ENCODE measurements around the gene SPOCK3. TPM values are rescaled to one million over a fixed set of nuclear protein-coding genes. Genes with fewer than 3 reads are reported as not detected.
"Not testable (repeated sequence)": the region's sequence is repeated elsewhere in the genome, so short reads cannot be mapped to it uniquely, and the experiment has no call there.

Gene SPOCK3
- total RNA-seq, 2 donors from 2014 or later, result not detected

DNA sequence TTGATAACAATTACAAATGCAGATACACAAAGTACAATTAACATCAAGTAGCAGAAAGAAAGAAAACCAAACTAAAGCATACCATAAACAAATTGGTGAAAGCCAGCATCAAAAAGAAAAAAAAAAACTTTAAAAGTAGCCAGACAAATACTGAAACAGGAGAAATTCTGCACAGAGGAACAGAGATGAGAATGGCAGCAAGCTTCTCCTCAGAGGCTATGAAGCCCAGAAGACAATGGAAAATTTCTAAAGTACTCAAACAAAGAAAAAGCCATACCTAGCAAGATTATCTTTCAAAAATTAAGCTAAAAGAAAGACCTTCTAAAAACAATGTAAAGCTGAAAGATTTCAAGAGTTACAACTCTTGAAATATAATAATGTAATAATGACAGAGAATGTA lies 471.3 kb downstream of the SPOCK3 start:
- no peaks in the 10 kb centered on the region for H3K27me3 Mint-ChIP-seq
- no peaks in the 10 kb centered on the region for H3K4me1 Mint-ChIP-seq
- no peak overlapping the region for H3K27ac Mint-ChIP-seq
- no peak for DNase-seq
- peaks cover 2% of the 10 kb centered on the region for H3K9me3 ChIP-seq (ENCODE audit: control insufficient read depth, low read length, poor library complexity, severe bottlenecking)
- ATAC-seq, result no peak
- H3K36me3 Mint-ChIP-seq (ENCODE audit: low read depth), result no peaks in the 10 kb centered on the region
- no peak overlapping the region for H3K4me3 Mint-ChIP-seq

DNA sequence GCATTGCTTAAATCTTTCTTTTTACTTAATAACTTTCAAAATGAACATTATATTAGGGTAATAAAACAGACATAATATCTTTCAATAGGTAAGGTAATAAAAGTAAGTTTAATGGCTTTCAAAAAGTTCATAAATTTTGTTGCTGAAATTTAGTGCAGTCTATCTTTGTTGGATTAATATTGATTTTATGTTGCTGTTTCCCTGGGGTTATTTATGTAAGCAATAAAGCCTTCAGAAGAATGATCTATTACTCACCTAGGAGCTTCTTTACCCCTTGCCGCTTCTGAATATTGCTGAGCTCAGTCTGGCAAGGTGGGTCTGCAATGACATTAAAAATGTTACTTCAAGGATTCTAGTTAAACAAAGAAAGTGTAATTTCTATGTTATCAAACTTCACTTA lies 492.6 kb downstream of the SPOCK3 start:
- Mint-ChIP-seq H3K4me1 (no peaks in the 10 kb centered on the region), H3K36me3 (ENCODE audit: low read depth) (no peaks in the 10 kb centered on the region), H3K4me3 (no peak overlapping the region), H3K27me3 (no peaks in the 10 kb centered on the region), H3K27ac (no peak overlapping the region)
- DNase-seq (no peak), ATAC-seq (no peak)
- no peaks in the 10 kb centered on the region for H3K9me3 ChIP-seq (ENCODE audit: control insufficient read depth, low read length, poor library complexity, severe bottlenecking)

DNA sequence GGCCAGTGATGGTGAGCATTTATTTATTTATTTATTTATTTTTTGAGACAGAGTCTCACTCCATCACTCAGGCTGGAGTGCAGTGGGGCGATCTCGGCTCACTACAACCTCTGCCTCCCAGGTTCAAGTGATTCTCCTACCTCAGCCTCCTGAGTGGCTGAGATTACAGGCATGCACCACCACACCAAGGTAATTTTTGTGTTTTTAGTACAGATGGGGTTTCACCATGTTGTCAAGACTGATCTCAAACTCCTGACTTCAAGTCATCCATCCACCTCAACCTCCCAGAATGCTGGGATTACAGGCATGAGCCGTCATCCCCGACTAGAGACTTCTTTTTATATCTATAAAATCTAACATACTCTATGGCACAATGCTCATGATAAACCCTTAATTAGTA lies 495.1 kb downstream of the SPOCK3 start:
- not testable (repeated sequence) for H3K4me1 Mint-ChIP-seq; H3K36me3 Mint-ChIP-seq (ENCODE audit: low read depth); H3K27me3 Mint-ChIP-seq; DNase-seq; ATAC-seq; H3K4me3 Mint-ChIP-seq; H3K9me3 ChIP-seq (ENCODE audit: control insufficient read depth, low read length, poor library complexity, severe bottlenecking); H3K27ac Mint-ChIP-seq

DNA sequence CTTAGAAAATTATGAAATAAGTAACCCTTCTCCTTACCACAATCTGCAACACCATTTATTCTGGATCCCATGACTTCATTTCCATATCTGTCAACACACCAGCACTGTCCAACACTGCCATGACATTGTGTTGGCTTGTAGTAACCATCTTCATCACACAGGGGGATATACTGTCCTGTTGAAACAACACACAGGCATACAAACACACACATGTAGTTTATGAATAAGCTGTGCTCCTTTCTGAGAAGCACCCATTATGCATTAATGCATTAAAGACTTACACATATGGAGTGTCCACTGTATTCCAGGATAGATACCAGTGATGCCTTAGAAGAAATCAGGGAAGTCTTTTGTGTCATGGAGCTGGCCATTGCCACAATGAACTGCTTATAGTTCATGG lies 496.9 kb downstream of the SPOCK3 start:
- Mint-ChIP-seq H3K27ac (no peak overlapping the region), H3K4me1 (no peaks in the 10 kb centered on the region), H3K36me3 (ENCODE audit: low read depth) (no peaks in the 10 kb centered on the region), H3K4me3 (no peak overlapping the region), H3K27me3 (no peaks in the 10 kb centered on the region)
- ATAC-seq, result no peak
- no peak for DNase-seq
- no peaks in the 10 kb centered on the region for H3K9me3 ChIP-seq (ENCODE audit: control insufficient read depth, low read length, poor library complexity, severe bottlenecking)

DNA sequence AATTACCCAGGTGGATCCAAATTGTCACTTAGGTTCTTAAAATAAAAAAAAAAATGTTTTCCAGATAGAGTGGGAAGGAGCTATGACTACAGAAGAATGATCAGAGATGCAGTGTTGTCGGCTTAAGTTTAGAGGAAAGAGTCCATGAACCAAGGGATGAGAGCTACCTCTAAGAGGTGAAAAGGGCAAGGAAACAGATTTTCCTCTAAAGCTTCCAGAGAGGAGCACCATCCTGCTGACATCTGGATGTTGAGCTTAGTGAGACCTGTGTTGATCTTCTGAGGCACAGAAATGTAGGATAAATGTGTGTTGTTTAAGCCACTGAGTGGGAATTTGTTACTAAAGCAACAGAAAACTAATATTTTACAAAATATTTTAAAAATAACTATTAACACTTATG lies 498.7 kb downstream of the SPOCK3 start:
- Mint-ChIP-seq H3K36me3 (ENCODE audit: low read depth) (no peaks in the 10 kb centered on the region), H3K27ac (no peak overlapping the region), H3K4me1 (no peaks in the 10 kb centered on the region), H3K4me3 (no peak overlapping the region), H3K27me3 (no peaks in the 10 kb centered on the region)
- no peak for DNase-seq
- no peaks in the 10 kb centered on the region for H3K9me3 ChIP-seq (ENCODE audit: control insufficient read depth, low read length, poor library complexity, severe bottlenecking)
- no peak for ATAC-seq

DNA sequence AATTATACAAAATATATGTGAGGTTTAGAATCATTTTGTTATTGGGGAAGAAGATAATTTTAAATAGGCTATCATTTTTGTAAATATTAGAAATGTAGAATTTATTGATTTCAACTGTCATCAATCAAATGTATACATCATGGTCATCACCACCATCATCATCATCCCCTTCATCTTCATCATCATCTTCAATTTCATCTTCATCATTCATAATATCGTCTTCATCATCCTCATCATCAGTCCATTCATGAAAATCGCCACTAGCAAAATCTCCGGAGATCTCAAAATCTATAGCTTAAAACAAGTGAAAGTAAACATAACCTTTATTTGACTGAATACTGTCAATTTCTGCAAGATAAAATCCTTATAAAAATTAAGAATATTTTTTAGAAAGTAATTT lies 499.5 kb downstream of the SPOCK3 start:
- Mint-ChIP-seq H3K27me3 (no peaks in the 10 kb centered on the region), H3K4me3 (no peak overlapping the region), H3K4me1 (no peaks in the 10 kb centered on the region), H3K27ac (no peak overlapping the region), H3K36me3 (ENCODE audit: low read depth) (no peaks in the 10 kb centered on the region)
- ATAC-seq (no peak), DNase-seq (no peak)
- no peaks in the 10 kb centered on the region for H3K9me3 ChIP-seq (ENCODE audit: control insufficient read depth, low read length, poor library complexity, severe bottlenecking)

DNA sequence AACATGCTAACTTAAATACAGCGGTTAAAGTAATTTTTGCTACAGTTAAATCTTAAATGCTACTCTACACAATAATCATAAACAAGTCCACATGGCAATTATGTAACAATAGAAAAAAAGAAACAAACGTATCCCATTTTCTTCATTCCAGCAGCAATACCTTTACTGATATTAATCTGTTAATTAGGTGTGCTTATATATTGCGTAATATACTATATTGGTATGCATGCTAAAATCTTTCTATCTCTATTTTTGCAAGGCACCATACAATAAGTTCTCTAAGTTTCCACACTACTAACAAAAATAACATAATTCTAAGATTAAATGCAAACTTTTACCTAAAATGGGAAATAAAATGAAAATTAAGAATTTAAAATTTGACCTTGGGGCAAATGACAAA lies 500.6 kb downstream of the SPOCK3 start:
- H3K9me3 ChIP-seq (ENCODE audit: control insufficient read depth, low read length, poor library complexity, severe bottlenecking), result no peaks in the 10 kb centered on the region
- H3K4me3 Mint-ChIP-seq, result no peak overlapping the region
- H3K27ac Mint-ChIP-seq, result no peak overlapping the region
- H3K36me3 Mint-ChIP-seq (ENCODE audit: low read depth), result no peaks in the 10 kb centered on the region
- DNase-seq (no peak), ATAC-seq (no peak)
- no peaks in the 10 kb centered on the region for H3K27me3 Mint-ChIP-seq
- no peaks in the 10 kb centered on the region for H3K4me1 Mint-ChIP-seq

DNA sequence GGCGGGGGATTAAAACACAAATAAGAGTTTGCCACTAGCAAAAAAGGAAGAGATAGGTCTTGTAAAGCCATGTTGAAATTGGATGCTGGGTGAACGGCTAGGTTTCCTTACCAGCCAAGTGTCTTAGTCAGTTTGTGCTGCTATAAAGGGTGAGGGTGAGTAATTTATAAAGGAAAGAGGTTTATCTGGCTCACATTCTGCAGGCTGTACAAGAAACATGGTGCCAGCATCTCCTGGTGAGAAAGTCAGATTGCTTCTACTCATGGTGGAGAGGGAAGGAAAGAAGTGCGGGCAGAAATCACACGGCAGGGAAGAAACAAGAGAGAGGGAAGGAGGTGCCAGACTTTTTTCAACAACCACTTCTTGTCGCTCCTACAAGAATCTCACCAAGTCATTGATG lies 507.5 kb downstream of the SPOCK3 start:
- ATAC-seq (no peak), DNase-seq (no peak)
- Mint-ChIP-seq H3K4me1 (no peaks in the 10 kb centered on the region), H3K27me3 (no peaks in the 10 kb centered on the region), H3K36me3 (ENCODE audit: low read depth) (no peaks in the 10 kb centered on the region), H3K4me3 (no peak overlapping the region), H3K27ac (no peak overlapping the region)
- H3K9me3 ChIP-seq (ENCODE audit: control insufficient read depth, low read length, poor library complexity, severe bottlenecking), result no peaks in the 10 kb centered on the region

DNA sequence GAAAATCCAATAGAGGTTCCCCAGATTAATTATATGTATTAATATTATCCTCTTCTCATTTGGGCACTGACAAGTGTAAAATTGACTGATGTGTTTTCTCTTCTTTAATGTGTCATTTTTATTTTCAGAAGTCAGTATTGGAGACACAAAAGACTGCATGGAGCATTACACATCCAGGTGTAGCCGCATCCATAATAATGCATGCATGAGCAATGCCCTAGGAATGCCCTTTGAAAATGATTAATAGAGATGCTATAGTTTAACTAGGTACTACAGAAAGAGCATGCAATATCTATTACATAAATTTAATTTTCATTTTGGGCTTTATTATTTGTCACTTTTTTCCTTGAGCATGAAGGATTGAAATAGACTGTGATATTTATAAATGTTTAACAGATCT lies 509.9 kb downstream of the SPOCK3 start:
- ATAC-seq (no peak), DNase-seq (no peak)
- Mint-ChIP-seq H3K27ac (no peak overlapping the region), H3K4me3 (no peak overlapping the region), H3K27me3 (no peaks in the 10 kb centered on the region), H3K36me3 (ENCODE audit: low read depth) (no peaks in the 10 kb centered on the region), H3K4me1 (no peaks in the 10 kb centered on the region)
- H3K9me3 ChIP-seq (ENCODE audit: control insufficient read depth, low read length, poor library complexity, severe bottlenecking), result no peaks in the 10 kb centered on the region

DNA sequence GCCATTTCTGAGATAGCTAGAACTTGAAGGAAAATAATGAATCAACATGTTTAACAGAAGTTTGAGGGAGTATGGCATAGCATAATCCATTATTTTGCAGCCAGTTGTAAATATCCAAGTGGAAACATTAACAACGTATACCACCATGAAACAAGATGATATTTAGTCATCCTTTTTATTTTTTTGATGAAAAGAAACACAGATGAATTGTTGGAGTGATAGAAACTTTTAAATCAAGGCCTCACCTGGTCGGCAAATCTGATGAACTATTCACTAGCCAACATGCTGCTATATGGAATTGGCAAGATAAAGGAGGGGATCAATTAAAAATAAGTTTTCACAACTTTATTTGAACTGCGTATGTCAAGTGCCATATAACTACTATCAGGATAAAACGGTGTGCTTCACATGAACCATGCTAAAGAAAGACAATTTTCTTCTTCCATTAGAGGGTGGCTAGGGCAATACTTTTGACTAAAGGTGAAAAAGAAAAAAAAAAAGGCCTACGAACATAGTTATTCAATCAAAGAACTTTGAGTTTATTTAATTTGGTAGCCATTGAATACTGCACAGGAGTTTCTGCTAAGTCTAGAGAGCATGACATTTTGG lies 510.7 kb downstream of the SPOCK3 start:
- ATAC-seq, result no peak
- no peak overlapping the region for H3K4me3 Mint-ChIP-seq
- no peaks in the 10 kb centered on the region for H3K27me3 Mint-ChIP-seq
- no peak overlapping the region for H3K27ac Mint-ChIP-seq
- no peaks in the 10 kb centered on the region for H3K36me3 Mint-ChIP-seq (ENCODE audit: low read depth)
- no peaks in the 10 kb centered on the region for H3K9me3 ChIP-seq (ENCODE audit: control insufficient read depth, low read length, poor library complexity, severe bottlenecking)
- no peak for DNase-seq
- H3K4me1 Mint-ChIP-seq, result no peaks in the 10 kb centered on the region

DNA sequence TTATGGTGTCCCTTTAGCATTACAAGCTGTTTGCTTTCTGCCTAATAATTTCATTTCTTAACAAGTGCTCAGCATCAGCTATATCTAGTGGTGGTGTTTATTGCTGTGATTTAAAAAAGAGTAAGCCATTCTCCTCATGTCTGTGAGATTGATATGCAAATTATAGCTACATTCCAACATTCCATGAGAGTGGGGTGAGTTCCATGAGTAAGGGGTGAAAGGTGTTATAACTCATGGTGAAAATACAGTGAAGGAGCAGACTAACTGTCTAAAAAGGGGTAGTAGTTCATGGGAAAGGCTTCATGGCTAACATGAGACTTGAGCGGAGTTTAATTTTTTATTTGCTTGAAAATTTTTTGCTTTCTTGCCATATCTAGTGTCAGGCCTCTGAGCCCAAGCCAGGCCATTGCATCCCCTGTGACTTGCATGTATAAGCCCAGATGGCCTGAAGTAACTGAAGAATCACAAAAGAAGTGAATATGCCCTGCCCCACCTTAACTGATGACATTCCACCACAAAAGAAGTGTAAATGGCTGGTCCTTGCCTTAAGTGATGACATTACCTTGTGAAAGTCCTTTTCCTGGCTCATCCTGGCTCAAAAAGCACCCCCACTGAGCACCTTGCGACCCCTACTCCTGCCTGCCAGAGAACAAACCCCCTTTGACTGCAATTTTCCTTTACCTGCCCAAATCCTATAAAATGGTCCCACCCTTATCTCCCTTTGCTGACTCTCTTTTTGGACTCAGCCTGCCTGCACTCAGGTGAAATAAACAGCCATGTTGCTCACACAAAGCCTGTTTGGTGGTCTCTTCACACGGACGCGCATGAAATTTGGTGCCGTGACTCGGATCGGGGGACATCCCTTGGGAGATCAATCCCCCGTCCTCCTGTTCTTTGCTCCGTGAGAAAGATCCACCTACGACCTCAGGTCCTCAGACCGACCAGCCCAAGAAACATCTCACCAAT lies 518.3 kb downstream of the SPOCK3 start:
- not testable (repeated sequence) for H3K27me3 Mint-ChIP-seq; H3K4me1 Mint-ChIP-seq; H3K9me3 ChIP-seq (ENCODE audit: control insufficient read depth, low read length, poor library complexity, severe bottlenecking); H3K36me3 Mint-ChIP-seq (ENCODE audit: low read depth); H3K27ac Mint-ChIP-seq; ATAC-seq; H3K4me3 Mint-ChIP-seq; DNase-seq

DNA sequence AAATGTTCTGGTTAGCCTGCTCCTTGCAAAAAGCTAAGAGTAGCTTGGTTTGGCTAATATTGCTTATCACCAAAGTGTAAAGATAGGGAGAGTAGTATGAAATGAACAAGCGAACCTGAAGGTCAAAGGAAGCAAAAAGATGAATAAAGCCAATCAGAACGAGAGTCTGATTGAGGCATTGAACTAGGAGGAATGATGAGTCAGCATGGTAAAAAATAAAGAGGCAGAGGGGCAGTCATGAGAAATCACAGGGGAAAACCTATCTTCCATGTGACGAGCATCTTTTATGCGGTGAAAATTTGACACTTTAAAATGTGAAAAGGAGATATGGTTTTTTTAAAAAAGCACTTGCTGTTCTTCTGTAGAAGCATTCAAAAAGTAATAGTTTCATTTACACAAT lies 533.7 kb downstream of the SPOCK3 start:
- H3K4me3 Mint-ChIP-seq, result no peak overlapping the region
- no peak overlapping the region for H3K27ac Mint-ChIP-seq
- no peaks in the 10 kb centered on the region for H3K36me3 Mint-ChIP-seq (ENCODE audit: low read depth)
- H3K9me3 ChIP-seq (ENCODE audit: control insufficient read depth, low read length, poor library complexity, severe bottlenecking), result no peaks in the 10 kb centered on the region
- DNase-seq, result no peak
- no peaks in the 10 kb centered on the region for H3K27me3 Mint-ChIP-seq
- H3K4me1 Mint-ChIP-seq, result no peaks in the 10 kb centered on the region
- ATAC-seq, result no peak

DNA sequence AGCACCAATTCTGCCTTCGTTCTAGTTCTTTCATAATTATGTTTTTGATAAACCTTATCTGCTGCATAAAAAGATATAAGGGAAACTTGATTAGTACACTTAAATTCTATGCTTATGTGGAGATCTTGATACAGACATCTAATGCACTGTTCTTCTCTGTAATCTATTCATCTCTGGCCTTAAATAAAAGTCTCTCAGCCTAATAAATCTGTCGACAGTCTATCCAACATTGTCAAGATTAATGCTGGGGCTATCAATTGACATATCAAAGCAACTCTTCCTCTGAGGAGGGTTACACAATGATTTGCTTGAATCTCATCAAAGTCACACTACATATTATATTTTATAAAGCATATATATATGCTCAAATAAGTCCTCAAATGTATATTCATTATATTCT lies 545.5 kb downstream of the SPOCK3 start:
- Mint-ChIP-seq H3K36me3 (ENCODE audit: low read depth) (no peaks in the 10 kb centered on the region), H3K4me3 (no peak overlapping the region), H3K27ac (no peak overlapping the region), H3K4me1 (no peaks in the 10 kb centered on the region), H3K27me3 (no peaks in the 10 kb centered on the region)
- no peaks in the 10 kb centered on the region for H3K9me3 ChIP-seq (ENCODE audit: control insufficient read depth, low read length, poor library complexity, severe bottlenecking)
- DNase-seq (no peak), ATAC-seq (no peak)

DNA sequence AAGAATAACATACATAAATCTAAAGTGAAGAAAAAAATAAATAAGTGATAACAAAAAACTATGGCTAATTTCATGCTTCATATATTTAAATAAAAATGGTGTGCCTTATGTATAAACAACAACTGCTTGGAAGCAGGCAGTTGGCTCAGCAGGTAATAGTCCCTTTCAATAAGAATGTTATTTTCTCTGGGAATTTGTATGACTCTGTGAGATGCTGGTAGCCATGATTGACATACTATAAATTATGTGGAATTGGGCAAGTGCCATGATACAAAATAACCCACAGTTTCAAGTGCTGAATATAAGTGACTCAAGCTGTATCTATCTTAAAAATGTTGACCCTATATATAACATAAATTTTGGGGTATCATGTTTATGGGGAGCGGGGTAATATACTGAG lies 546.5 kb downstream of the SPOCK3 start:
- Mint-ChIP-seq H3K27me3 (no peaks in the 10 kb centered on the region), H3K36me3 (ENCODE audit: low read depth) (no peaks in the 10 kb centered on the region), H3K27ac (no peak overlapping the region), H3K4me1 (no peaks in the 10 kb centered on the region), H3K4me3 (no peak overlapping the region)
- DNase-seq (no peak), ATAC-seq (no peak)
- H3K9me3 ChIP-seq (ENCODE audit: control insufficient read depth, low read length, poor library complexity, severe bottlenecking), result no peaks in the 10 kb centered on the region
